Keratinocyte (primary cell): Measurements from ENCODE around the gene PTPRN2. TPM values are rescaled to one million over a fixed set of nuclear protein-coding genes. Genes with fewer than 3 reads are reported as not detected.

Experiments
- DNase-seq: peaks from one replicate; pipeline ENCODE4 v3.0.0-alpha.2; 2011; ENCODE audit warnings: low read depth, missing footprints, low spot score
- FAIRE-seq: peaks from 2 replicates; lab custom pipeline; 2011; peaks lifted over from hg19 to GRCh38; lab: Jason Lieb, UNC
- H2AFZ ChIP-seq: 2 replicates; pipeline ENCODE4 v1.6.0; 2012; ENCODE audit warnings: low read length, control low read depth, inconsistent platforms; ENCODE audit not compliant: control insufficient read depth
- H3K27ac ChIP-seq: 2 replicates; pipeline ENCODE4 v1.5.1; 2011; ENCODE audit warnings: low read length; ENCODE audit not compliant: control insufficient read depth, insufficient read depth
- H3K27me3 ChIP-seq: 3 replicates; pipeline ENCODE4 v1.6.0; 2011; ENCODE audit warnings: low read length; ENCODE audit not compliant: control insufficient read depth, insufficient read depth; ENCODE audit errors: extremely low read depth
- H3K36me3 ChIP-seq, 2 experiments: 2 replicates in 1 of 2; 3 replicates in 1 of 2; pipeline ENCODE4 v1.5.1; 2011; ENCODE audit warnings: low read length in 2 of 2, mild to moderate bottlenecking in 1 of 2; ENCODE audit not compliant: control insufficient read depth in 2 of 2, insufficient read depth in 2 of 2; ENCODE audit errors: extremely low read depth in 1 of 2
- H3K4me1 ChIP-seq: 3 replicates; pipeline ENCODE4 v1.5.1; 2011; ENCODE audit warnings: low read length; ENCODE audit not compliant: control insufficient read depth, insufficient read depth; ENCODE audit errors: extremely low read depth
- H3K4me2 ChIP-seq: 3 replicates; pipeline ENCODE4 v1.6.0; 2011; ENCODE audit warnings: low read depth, low read length; ENCODE audit not compliant: control insufficient read depth, insufficient read depth; ENCODE audit errors: extremely low read depth
- H3K4me3 ChIP-seq, 3 experiments: fragments of 200-600 bp in 1 of 3; sonication (generic) in 1 of 3; 2 replicates in 2 of 3; 3 replicates in 1 of 3; pipeline ENCODE4 v1.5.1; 2011 to 2016; ENCODE audit warnings: low read length in 3 of 3, mild to moderate bottlenecking in 3 of 3, control low read depth in 2 of 3, inconsistent platforms in 1 of 3, low read depth in 1 of 3, mixed read lengths in 1 of 3, mixed run types in 1 of 3, moderate library complexity in 1 of 3; ENCODE audit not compliant: control insufficient read depth in 2 of 3, insufficient read depth in 2 of 3; ENCODE audit errors: extremely low read depth in 1 of 3
- H3K79me2 ChIP-seq: 2 replicates; pipeline ENCODE4 v1.6.0; 2012; ENCODE audit warnings: low read length; ENCODE audit not compliant: control insufficient read depth, insufficient read depth
- H3K9ac ChIP-seq: 3 replicates; pipeline ENCODE4 v1.6.0; 2011; ENCODE audit warnings: low read length; ENCODE audit not compliant: control insufficient read depth, insufficient read depth; ENCODE audit errors: extremely low read depth
- H3K9me1 ChIP-seq: 3 replicates; pipeline ENCODE4 v1.6.0; 2011; ENCODE audit warnings: low read length; ENCODE audit not compliant: control insufficient read depth, insufficient read depth; ENCODE audit errors: extremely low read depth
- H3K9me3 ChIP-seq: 2 replicates; pipeline ENCODE4 v1.5.1; 2012; ENCODE audit warnings: low read depth, low read length; ENCODE audit not compliant: control insufficient read depth
- H4K20me1 ChIP-seq: 3 replicates; pipeline ENCODE4 v1.6.0; 2011; ENCODE audit warnings: low read length; ENCODE audit not compliant: control insufficient read depth, insufficient read depth; ENCODE audit errors: extremely low read depth
- EZH2 ChIP-seq: IDR thresholded peaks from one replicate; pipeline ENCODE4 v1.6.1; 2012; ENCODE audit warnings: inconsistent platforms, mild to moderate bottlenecking, low read length, moderate library complexity
- dilution Hi-C: fragments of 300-500 bp; cut with MboI; formaldehyde crosslinking; loops from one replicate; pipeline ENCODE4 v1.7.0; 2020; ENCODE audit warnings: low sequenced_read_pairs; ENCODE audit not compliant: extremely low pct_ligation_motif_present
- polyA plus RNA-seq, 5 experiments: library from polyadenylated mRNA; depleted of rRNA in 3 of 5; stranded (reverse) in 3 of 5; stranded (forward) in 1 of 5; unstranded in 1 of 5; fragments of >200 nt; gene quantifications; 1 replicate in 1 of 5; 2 replicates in 3 of 5; 3 replicates in 1 of 5; pipeline versions ENCODE4 v1.2.1 to v1.2.3, GENCODE V29; 2011 to 2012; ENCODE audit warnings: missing spikeins in 2 of 5, low read depth in 1 of 5, low replicate concordance in 1 of 5
- TF ChIP-seq, protein P1 (sequence below), 3 experiments: IDR thresholded peaks in 1 of 3; conservative IDR thresholded peaks in 1 of 3; optimal IDR thresholded peaks in 1 of 3; 2 replicates in 2 of 3; 3 replicates in 1 of 3; pipeline versions ENCODE3 to v1.5.1; 2011; ENCODE audit warnings: low read length in 3 of 3, mild to moderate bottlenecking in 3 of 3, moderate library complexity in 2 of 3, control low read depth in 1 of 3, inconsistent platforms in 1 of 3; ENCODE audit not compliant: insufficient read depth in 2 of 3; ENCODE audit errors: extremely low read depth in 1 of 3

Gene PTPRN2
- polyA plus RNA-seq, 1 donor (not counting 4 experiments of a cell fraction or from before 2014, with no cell fraction given), result not detected

DNA sequence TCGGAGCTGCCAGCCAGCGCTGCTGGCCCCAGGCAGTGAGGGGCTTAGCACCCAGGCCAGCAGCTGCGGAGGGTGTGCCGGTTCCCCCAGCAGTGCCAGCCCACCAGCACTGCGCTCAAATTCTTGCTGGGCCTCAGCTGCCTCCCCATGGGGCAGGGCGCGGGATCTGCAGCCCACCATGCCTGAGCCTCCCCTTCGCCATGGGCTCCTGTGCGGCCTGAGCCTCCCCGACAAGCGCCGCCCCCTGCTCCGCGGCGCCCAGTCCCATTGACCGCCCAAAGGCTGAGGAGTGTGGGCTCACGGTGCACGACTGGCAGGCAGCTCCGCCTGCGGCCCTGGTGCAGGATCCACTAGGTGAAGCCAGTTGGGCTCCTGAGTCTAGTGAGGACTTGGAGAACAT is 525.0 kb downstream of the PTPRN2 start:
- H3K9ac ChIP-seq, result no peak overlapping the region
- no peak for FAIRE-seq
- no peak overlapping the region for H3K27ac ChIP-seq
- H4K20me1 ChIP-seq, result no peaks in the 10 kb centered on the region
- no peak overlapping the region for H2AFZ ChIP-seq
- H3K4me1 ChIP-seq, result no peaks in the 10 kb centered on the region
- no peak overlapping the region for H3K4me2 ChIP-seq
- no peaks in the 10 kb centered on the region for H3K36me3 ChIP-seq
- H3K79me2 ChIP-seq, result no peaks in the 10 kb centered on the region
- H3K9me1 ChIP-seq, result no peaks in the 10 kb centered on the region
- no peaks in the 10 kb centered on the region for H3K27me3 ChIP-seq
- dilution Hi-C loops, result no loop called here
- TF ChIP-seq, protein P1, sequence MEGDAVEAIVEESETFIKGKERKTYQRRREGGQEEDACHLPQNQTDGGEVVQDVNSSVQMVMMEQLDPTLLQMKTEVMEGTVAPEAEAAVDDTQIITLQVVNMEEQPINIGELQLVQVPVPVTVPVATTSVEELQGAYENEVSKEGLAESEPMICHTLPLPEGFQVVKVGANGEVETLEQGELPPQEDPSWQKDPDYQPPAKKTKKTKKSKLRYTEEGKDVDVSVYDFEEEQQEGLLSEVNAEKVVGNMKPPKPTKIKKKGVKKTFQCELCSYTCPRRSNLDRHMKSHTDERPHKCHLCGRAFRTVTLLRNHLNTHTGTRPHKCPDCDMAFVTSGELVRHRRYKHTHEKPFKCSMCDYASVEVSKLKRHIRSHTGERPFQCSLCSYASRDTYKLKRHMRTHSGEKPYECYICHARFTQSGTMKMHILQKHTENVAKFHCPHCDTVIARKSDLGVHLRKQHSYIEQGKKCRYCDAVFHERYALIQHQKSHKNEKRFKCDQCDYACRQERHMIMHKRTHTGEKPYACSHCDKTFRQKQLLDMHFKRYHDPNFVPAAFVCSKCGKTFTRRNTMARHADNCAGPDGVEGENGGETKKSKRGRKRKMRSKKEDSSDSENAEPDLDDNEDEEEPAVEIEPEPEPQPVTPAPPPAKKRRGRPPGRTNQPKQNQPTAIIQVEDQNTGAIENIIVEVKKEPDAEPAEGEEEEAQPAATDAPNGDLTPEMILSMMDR (optimal IDR thresholded peaks at IDR 0.05 in 1 of 3, IDR thresholded peaks at IDR 0.05 in 1 of 3, conservative IDR thresholded peaks at IDR 0.05 in 1 of 3; ENCODE audit: extremely low read depth in 1 of 3, insufficient read depth in 2 of 3, low read length in 3 of 3), result no peak
- no peak for TF ChIP-seq EZH2
- DNase-seq, result no peak
- no peak overlapping the region for H3K4me3 ChIP-seq
- H3K9me3 ChIP-seq, result peaks cover 30% of the 10 kb centered on the region

DNA sequence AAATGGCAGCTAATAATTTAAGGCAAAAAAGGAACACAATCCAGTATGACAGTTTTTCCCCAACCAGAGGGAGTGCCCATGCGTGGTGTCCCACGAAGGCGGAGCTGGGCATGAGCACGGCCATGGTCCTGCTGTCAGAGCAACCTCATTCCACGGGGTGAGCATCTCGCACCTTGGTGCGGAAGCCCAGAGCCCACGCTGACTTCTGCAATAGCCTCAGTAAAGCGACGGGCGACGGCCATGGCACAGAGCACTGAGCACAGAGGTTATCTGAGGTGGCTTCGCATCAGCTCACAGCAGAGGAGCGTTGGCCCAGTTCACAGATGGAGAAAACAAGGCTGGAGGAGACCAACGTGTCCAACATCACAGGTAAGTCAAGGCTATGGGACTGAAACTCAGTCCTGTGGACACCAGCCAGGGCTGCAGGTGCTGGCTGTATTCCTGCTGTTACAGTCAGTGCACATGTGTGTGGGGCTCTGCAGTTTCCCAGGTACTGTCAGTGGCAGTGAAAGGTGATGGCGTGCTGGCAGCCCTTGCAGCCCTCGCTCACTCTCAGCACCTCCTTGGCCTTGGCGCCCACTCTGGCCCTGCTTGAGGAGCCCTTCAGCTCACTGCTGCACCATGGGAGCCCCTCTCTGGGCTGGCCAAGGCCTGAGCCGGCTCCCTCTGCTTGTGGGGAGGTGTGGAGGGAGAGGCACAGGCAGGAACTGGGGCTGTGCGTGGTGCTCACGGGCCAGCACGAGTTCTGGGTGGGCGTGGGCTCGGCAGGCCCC is 525.6 kb downstream of the PTPRN2 start:
- no peak overlapping the region for H2AFZ ChIP-seq
- no peaks in the 10 kb centered on the region for H4K20me1 ChIP-seq
- dilution Hi-C loops, result no loop called here
- H3K79me2 ChIP-seq, result no peaks in the 10 kb centered on the region
- peaks cover 28% of the 10 kb centered on the region for H3K9me3 ChIP-seq
- no peak for DNase-seq
- H3K9ac ChIP-seq, result no peak overlapping the region
- TF ChIP-seq EZH2, result no peak
- TF ChIP-seq, protein P1 (optimal IDR thresholded peaks at IDR 0.05 in 1 of 3, IDR thresholded peaks at IDR 0.05 in 1 of 3, conservative IDR thresholded peaks at IDR 0.05 in 1 of 3; ENCODE audit: extremely low read depth in 1 of 3, insufficient read depth in 2 of 3, low read length in 3 of 3), result no peak
- H3K27me3 ChIP-seq, result no peaks in the 10 kb centered on the region
- no peaks in the 10 kb centered on the region for H3K36me3 ChIP-seq
- no peaks in the 10 kb centered on the region for H3K9me1 ChIP-seq
- H3K27ac ChIP-seq, result no peak overlapping the region
- no peak overlapping the region for H3K4me2 ChIP-seq
- H3K4me3 ChIP-seq, result no peak overlapping the region
- FAIRE-seq, result no peak
- H3K4me1 ChIP-seq, result no peaks in the 10 kb centered on the region
